OCI-LY7 (cell line): ENCODE measurements around the gene ZNF267.

ENCODE experiments used
- EZH2phosphoT487 ChIP-seq: fragments of 200-600 bp; sonication (generic); IDR thresholded peaks from 2 replicates; pipeline ENCODE4 v1.6.1; 2018; ENCODE audit warnings: low read depth, borderline replicate concordance, mild to moderate bottlenecking, mixed run types, antibody characterized with exemption, low read length, moderate library complexity, mixed read lengths
- TF ChIP-seq, protein P1 (sequence below): fragments of 200-600 bp; sonication (generic); conservative IDR thresholded peaks from 2 replicates; pipeline ENCODE4 v1.5.1; 2014; ENCODE audit warnings: mild to moderate bottlenecking, antibody characterized with exemption, low read length, moderate library complexity, mixed read lengths

GRCh38 chr16:31888735-31889134 is 15.1 kb downstream of the ZNF267 start:
- TF ChIP-seq, protein P1, sequence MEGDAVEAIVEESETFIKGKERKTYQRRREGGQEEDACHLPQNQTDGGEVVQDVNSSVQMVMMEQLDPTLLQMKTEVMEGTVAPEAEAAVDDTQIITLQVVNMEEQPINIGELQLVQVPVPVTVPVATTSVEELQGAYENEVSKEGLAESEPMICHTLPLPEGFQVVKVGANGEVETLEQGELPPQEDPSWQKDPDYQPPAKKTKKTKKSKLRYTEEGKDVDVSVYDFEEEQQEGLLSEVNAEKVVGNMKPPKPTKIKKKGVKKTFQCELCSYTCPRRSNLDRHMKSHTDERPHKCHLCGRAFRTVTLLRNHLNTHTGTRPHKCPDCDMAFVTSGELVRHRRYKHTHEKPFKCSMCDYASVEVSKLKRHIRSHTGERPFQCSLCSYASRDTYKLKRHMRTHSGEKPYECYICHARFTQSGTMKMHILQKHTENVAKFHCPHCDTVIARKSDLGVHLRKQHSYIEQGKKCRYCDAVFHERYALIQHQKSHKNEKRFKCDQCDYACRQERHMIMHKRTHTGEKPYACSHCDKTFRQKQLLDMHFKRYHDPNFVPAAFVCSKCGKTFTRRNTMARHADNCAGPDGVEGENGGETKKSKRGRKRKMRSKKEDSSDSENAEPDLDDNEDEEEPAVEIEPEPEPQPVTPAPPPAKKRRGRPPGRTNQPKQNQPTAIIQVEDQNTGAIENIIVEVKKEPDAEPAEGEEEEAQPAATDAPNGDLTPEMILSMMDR, result no peak
- no peak for TF ChIP-seq EZH2phosphoT487
